ENCODE measurements around the gene SEMA3F.
"Not testable (repeated sequence)": the region's sequence is repeated elsewhere in the genome, so short reads cannot be mapped to it uniquely, and the experiment has no call there.

The SEMA3F gene

GRCh38 chr3:50195501-50196252 lies 40.6 kb downstream of the SEMA3F start:
- no peak for DNase-seq

GRCh38 chr3:50196253-50196801 lies 41.2 kb downstream of the SEMA3F start:
- DNase-seq = no peak

GRCh38 chr3:50201573-50202315 lies 46.6 kb downstream of the SEMA3F start:
- no peak for DNase-seq

- DNase-seq = no peak
Measured at GRCh38 chr3:50202353-50203112, 47.4 kb downstream of the SEMA3F start.

GRCh38 chr3:50203113-50203808 lies 48.1 kb downstream of the SEMA3F start:
- DNase-seq = no peak

GRCh38 chr3:50203809-50204803 lies 49.0 kb downstream of the SEMA3F start:
- no peak for DNase-seq

- no peak for DNase-seq
Measured at GRCh38 chr3:50204804-50205412, 49.8 kb downstream of the SEMA3F start, which contains the start of gene SLC38A3. TSS of gene SLC38A3 (plus strand) at chr3:50205271. CDS start at chr3:50214200, 8,929 bp downstream.

- DNase-seq = no peak
Measured at GRCh38 chr3:50205413-50206276, 50.5 kb downstream of the SEMA3F start.

GRCh38 chr3:50207359-50208042 lies 52.4 kb downstream of the SEMA3F start:
- no peak for DNase-seq

GRCh38 chr3:50208677-50209344 lies 53.7 kb downstream of the SEMA3F start:
- no peak for DNase-seq

- DNase-seq = no peak
Measured at GRCh38 chr3:50210176-50210509, 55.0 kb downstream of the SEMA3F start.

- no peak for DNase-seq
Measured at GRCh38 chr3:50210510-50211367, 55.6 kb downstream of the SEMA3F start.

- DNase-seq = not testable (repeated sequence)
Measured at GRCh38 chr3:50211368-50211717, 56.2 kb downstream of the SEMA3F start.

- no peak for DNase-seq
Measured at GRCh38 chr3:50211930-50212329, 56.8 kb downstream of the SEMA3F start.

- no peak for DNase-seq
Measured at GRCh38 chr3:50212502-50212901, 57.4 kb downstream of the SEMA3F start.

- no peak for DNase-seq
Measured at GRCh38 chr3:50212971-50213370, 57.8 kb downstream of the SEMA3F start.

GRCh38 chr3:50213373-50213772 lies 58.2 kb downstream of the SEMA3F start:
- no peak for DNase-seq

- no peak for DNase-seq
Measured at GRCh38 chr3:50214824-50215223, 59.7 kb downstream of the SEMA3F start.
